Fibroblast of gingiva (primary cell): ENCODE measurements around the gene SIK2.

Source experiments
- DNase-seq: peaks from one replicate; pipeline ENCODE4 v3.0.0-alpha.2; 2011; ENCODE audit warnings: low read depth

The SIK2 gene

GRCh38 chr11:111729831-111730311 is 127.6 kb downstream of the SIK2 start:
- no peak for DNase-seq

GRCh38 chr11:111730871-111731591 is 128.8 kb downstream of the SIK2 start:
- DNase-seq = peak; percentile 85

- DNase-seq = no peak
These were observed 129.6 kb downstream of the SIK2 start for GRCh38 chr11:111731821-111732220.

GRCh38 chr11:111733016-111733415 is 130.8 kb downstream of the SIK2 start:
- DNase-seq = peak; percentile 71

- peak; percentile 12 for DNase-seq
These were observed 131.4 kb downstream of the SIK2 start for GRCh38 chr11:111733611-111734088.

- peak; percentile 30 for DNase-seq
These were observed 132.1 kb downstream of the SIK2 start for GRCh38 chr11:111734101-111734953.

GRCh38 chr11:111734954-111735261 is 132.7 kb downstream of the SIK2 start:
- no peak for DNase-seq

- DNase-seq = peak; percentile 99
These were observed 133.2 kb downstream of the SIK2 start for GRCh38 chr11:111735262-111736116.

- peak; percentile 76 for DNase-seq
These were observed 133.9 kb downstream of the SIK2 start for GRCh38 chr11:111736181-111736590.

GRCh38 chr11:111736621-111737443 is 134.6 kb downstream of the SIK2 start:
- DNase-seq = peak; percentile 57

- no peak for DNase-seq
These were observed 135.4 kb downstream of the SIK2 start for GRCh38 chr11:111737444-111738210.

GRCh38 chr11:111739299-111739698 is 137.1 kb downstream of the SIK2 start:
- DNase-seq = no peak

GRCh38 chr11:111741751-111742150 is 139.5 kb downstream of the SIK2 start:
- DNase-seq = no peak

GRCh38 chr11:111743700-111744099 is 141.5 kb downstream of the SIK2 start:
- no peak for DNase-seq

GRCh38 chr11:111745719-111746504 is 143.7 kb downstream of the SIK2 start:
- peak; percentile 56 for DNase-seq

GRCh38 chr11:111748035-111748804 is 146.0 kb downstream of the SIK2 start:
- DNase-seq = no peak

GRCh38 chr11:111749646-111750045 is 147.4 kb downstream of the SIK2 start:
- no peak for DNase-seq

GRCh38 chr11:111756097-111756496 is 153.8 kb downstream of the SIK2 start:
- DNase-seq = no peak

- no peak for DNase-seq
These were observed 157.1 kb downstream of the SIK2 start for GRCh38 chr11:111759376-111759775.
